HUDEP-2 (cell line): ENCODE data around the gene CDON.

ENCODE experiments used
- DNase-seq, 76 experiments: peaks; one replicate each; lab custom pipeline; 2025; ENCODE audit not compliant: unreplicated experiment in 76 of 76; lab: John Stamatoyannopoulos, UW

The CDON gene

DNA sequence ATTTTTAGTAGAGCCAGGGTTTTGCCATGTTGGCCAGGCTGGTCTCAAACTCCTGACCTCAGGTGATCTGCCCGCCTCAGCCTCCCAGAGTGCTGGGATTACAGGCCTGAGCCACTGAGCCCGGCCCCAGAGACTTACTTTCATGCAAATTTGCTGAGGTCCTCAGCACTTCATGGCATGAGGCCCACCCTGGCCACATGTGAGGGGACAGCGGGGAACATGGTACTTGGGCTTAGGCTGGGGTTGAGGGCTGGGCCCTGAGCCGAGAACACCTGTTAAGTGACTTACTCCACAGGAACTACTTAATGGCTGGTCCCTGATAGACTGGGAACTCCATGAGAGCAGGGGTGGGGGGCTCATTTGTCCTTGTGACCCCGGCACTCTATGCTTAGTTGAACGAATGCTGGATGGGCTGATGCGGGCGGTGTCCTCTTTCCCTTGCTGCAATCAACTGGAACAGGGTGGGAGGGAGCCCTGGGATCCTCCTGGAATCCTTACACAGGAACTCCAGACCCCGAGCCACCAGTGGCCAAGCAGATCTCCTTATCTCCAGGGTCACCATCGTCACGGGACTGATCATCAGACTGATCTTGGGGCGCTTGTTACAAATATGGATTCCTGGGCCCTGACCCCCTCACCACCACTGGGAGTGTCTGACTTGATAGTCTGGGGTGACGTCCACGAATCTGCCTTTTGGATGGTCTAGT is 115.8 kb downstream of the CDON start:
- DNase-seq, result no peak

DNA sequence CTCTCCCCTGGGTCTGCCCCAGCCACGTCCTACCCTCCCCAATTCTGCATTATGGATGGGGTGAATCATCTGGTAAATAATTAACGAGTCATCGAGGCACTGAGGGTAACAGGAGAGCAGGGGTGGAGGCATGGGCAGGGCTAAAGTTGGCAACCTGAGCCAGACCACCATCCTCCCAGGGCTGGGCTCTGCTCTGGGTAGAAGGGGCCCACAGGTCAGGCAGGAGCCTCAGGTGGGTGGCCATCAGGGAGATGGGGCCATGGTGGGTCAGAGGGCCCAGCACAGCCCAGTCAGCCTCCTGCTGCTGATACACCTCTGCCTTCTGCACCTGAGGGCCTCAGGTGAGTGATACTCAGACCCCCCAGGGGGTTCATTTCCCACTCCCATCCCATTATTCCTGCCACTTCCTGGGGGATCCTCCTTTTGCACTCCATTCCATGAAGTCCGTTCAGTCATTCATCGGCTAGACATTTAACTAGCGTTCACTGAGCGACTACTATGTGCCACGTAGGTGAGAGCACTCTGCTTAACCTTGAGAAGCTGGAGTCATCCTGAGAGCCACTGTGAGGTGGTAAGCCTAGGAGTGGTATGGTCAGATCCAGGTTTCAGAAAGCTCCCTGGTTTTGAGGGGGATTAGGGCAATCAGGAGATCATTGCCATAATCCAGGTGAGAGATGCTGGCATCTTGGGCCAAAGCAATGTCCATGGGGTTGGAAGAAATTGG is 116.7 kb downstream of the CDON start, which contains the start of gene VSIG10L2:
TSS of gene VSIG10L2 (plus strand) at position 248 of the 724 bp plus-strand sequence. CDS start at position 260, 12 bp downstream.
- DNase-seq, result no peak

- no peak for DNase-seq
These were observed 117.5 kb downstream of the CDON start for GRCh38 chr11:125945011-125945796.

- DNase-seq, result no peak
These were observed 118.2 kb downstream of the CDON start for GRCh38 chr11:125944350-125945010.

GRCh38 chr11:125943661-125944349 is 118.9 kb downstream of the CDON start:
- no peak for DNase-seq

DNA sequence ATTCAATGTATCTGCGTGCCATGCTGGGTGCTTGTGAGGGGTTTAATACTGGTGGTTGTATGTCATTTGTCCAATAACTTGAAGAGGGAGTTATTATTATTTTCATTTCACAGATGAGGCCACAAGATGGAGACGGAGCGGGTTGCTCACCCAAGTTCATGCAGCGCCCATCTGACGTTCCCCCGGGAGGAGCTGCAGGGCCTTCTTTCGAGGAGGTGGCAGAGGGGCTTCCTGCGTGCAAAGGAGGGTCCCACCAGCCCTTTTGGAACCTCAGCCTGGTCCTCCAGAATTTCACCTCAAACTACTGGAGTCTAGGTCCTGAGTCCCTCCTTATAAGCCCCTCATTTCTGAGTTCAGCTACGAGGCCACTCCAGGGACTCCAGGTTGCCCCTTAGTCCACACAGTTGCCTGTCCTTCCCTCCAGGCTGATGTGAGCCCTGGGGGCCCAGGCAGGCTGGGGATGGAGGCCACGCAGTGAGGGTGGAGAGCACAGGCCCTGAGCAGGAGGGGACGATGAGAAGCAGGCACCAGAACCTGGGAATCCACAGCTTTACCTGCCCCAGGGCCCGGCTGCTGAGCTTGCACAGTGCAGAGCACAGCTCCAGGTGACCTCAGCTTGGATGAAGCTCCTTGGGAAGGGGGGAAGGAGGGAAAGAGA is 119.8 kb downstream of the CDON start:
- DNase-seq, result no peak

- DNase-seq, result peak in 14 of 76 experiments; percentile 1 to 34 (median 4)
These were observed 120.8 kb downstream of the CDON start for GRCh38 chr11:125941619-125942611.

DNA sequence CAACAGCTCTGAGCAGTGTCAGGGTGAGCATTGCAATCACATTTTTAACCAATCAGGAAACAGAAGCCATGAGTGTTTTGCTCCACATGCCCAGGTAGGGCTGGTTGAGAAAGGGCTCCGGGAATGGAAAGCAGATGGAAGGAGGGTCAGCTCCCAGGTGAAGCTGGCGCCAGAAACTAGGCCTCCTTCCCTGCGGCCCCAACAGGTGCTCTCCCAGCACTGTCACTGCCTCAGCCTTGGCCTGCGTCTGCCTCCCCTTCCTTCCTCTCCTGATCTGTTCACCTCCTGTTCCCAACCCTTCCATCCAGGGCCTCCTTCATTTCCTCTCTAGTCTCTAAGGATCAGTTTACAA is 121.4 kb downstream of the CDON start:
- no peak for DNase-seq

DNA sequence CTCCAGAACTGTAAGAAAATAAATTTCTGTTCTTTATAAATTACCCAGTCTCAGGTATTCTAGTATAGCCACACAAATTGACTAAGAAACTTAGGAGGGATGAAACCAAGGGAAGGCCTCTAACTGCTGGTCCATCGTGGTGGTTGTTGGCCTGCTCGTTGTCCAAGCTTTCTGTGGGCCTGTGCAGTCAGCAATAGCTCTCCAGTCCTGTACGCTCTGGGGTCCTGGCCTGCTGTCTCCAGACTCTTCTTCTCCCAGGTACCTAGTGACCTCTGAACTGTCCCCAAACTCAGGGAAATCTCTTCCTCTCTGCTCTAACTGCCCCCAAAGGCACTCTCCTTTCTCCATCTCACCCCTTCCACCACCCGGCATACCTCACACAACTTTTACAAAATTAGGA is 122.5 kb downstream of the CDON start:
- DNase-seq, result no peak

GRCh38 chr11:125939081-125939521 is 123.6 kb downstream of the CDON start:
- DNase-seq, result no peak

- DNase-seq, result no peak
These were observed 124.2 kb downstream of the CDON start for GRCh38 chr11:125938418-125938817.

GRCh38 chr11:125935618-125936199 is 127.0 kb downstream of the CDON start:
- no peak for DNase-seq

DNA sequence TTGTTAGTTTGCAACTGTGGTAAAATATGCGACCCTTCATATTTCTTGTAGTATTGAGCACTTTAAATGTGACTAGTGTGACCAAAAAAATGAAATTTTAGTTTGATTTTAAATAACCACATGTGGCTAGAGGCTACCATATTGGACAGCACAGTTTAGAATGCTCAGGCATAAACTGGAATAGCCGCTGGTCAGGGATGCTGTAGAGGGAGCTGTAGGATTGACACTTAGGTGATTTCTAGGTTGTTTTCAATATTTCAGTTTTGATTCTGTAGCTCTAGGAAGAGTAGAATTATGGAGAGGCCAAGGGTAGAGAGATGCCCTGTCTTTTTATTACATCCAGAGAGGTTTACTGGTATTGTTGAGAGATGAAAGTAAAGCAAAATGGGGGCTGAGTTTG is 127.6 kb downstream of the CDON start:
- no peak for DNase-seq

GRCh38 chr11:125934473-125934872 is 128.2 kb downstream of the CDON start:
- DNase-seq, result no peak

- DNase-seq, result no peak
These were observed 129.4 kb downstream of the CDON start for GRCh38 chr11:125933030-125933813.

DNA sequence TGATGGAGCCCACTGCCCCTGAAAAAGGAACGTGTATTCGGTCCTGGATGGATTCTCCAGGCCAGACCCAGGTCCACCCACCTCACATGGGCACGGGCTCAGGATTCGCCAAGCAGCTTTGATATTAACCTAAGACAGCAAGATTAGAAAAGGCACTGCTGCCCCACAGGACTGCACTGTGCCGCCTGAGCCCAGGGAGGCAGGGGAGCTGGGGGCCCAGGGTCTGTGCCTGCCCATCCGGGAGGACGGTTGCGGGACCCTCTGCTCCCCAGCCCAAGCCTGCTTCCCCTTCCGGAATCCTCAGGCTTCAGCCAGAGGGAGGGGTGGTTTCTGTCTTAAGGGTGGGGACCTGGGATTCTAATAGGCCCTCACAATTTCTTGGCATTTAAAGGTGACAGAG is 130.4 kb downstream of the CDON start:
- no peak for DNase-seq

GRCh38 chr11:125931668-125932067 is 131.0 kb downstream of the CDON start:
- no peak for DNase-seq
